Loucy (cell line): ENCODE data around the gene BACE2.
A peak's percentile ranks its signal among the peaks of the same experiment; 100 is the strongest.

Experiments
- H2AFZ ChIP-seq: fragments of 200-600 bp; sonication (generic); 2 replicates; pipeline ENCODE4 v1.6.0; 2016; ENCODE audit warnings: antibody characterized with exemption, mild to moderate bottlenecking, low read length, moderate library complexity
- H3F3A ChIP-seq: fragments of 200-600 bp; 2 replicates; pipeline ENCODE4 v1.6.0; 2016; ENCODE audit warnings: antibody characterized with exemption, low read depth, mild to moderate bottlenecking
- H3K27me3 ChIP-seq: fragments of 200-600 bp; sonication (generic); 2 replicates; pipeline ENCODE4 v1.6.1; 2014; ENCODE audit warnings: low read length, mild to moderate bottlenecking; ENCODE audit not compliant: insufficient read depth, poor library complexity, severe bottlenecking
- H3K36me3 ChIP-seq: fragments of 200-600 bp; sonication (generic); 2 replicates; pipeline ENCODE4 v1.6.1; 2016; ENCODE audit warnings: low read length; ENCODE audit not compliant: insufficient read depth
- H3K4me1 ChIP-seq: fragments of 200-600 bp; sonication (generic); 2 replicates; pipeline ENCODE4 v1.5.1; 2014; ENCODE audit warnings: low read length, mild to moderate bottlenecking; ENCODE audit not compliant: insufficient read depth, poor library complexity, severe bottlenecking
- H3K4me2 ChIP-seq: fragments of 200-600 bp; sonication (generic); 2 replicates; pipeline ENCODE4 v1.6.0; 2014; ENCODE audit warnings: antibody characterized with exemption, low read length, low read depth, mild to moderate bottlenecking; ENCODE audit not compliant: poor library complexity, severe bottlenecking
- H3K4me3 ChIP-seq: fragments of 200-600 bp; sonication (generic); 2 replicates; pipeline ENCODE4 v1.5.1; 2014; ENCODE audit warnings: low read length, mild to moderate bottlenecking, mixed read lengths; ENCODE audit not compliant: poor library complexity, severe bottlenecking
- H3K79me2 ChIP-seq: fragments of 200-600 bp; sonication (generic); 2 replicates; pipeline ENCODE4 v1.6.1; 2014; ENCODE audit warnings: low read length; ENCODE audit not compliant: insufficient read depth
- H3K9ac ChIP-seq: fragments of 200-600 bp; sonication (generic); 2 replicates; pipeline ENCODE4 v1.6.0; 2014; ENCODE audit warnings: mild to moderate bottlenecking, low read depth, low read length, moderate library complexity; ENCODE audit not compliant: poor library complexity, severe bottlenecking
- H3K9me2 ChIP-seq: fragments of 200-600 bp; sonication (generic); replicated peaks from 2 replicates; pipeline ENCODE4 v1.6.1; 2016; ENCODE audit warnings: low read depth, low read length, mixed read lengths
- H3K9me3 ChIP-seq: fragments of 200-600 bp; sonication (generic); 2 replicates; pipeline ENCODE4 v1.6.1; 2014; ENCODE audit warnings: mild to moderate bottlenecking, antibody characterized with exemption, low read length, low read depth; ENCODE audit not compliant: insufficient read depth
- H4K20me1 ChIP-seq: fragments of 200-600 bp; sonication (generic); 2 replicates; pipeline ENCODE4 v1.6.0; 2014; ENCODE audit warnings: antibody characterized with exemption, low read length, mild to moderate bottlenecking; ENCODE audit not compliant: insufficient read depth, poor library complexity, severe bottlenecking
- EZH2phosphoT487 ChIP-seq: fragments of 200-600 bp; IDR thresholded peaks from 2 replicates; pipeline ENCODE4 v1.6.1; 2018; ENCODE audit warnings: antibody characterized with exemption, mild to moderate bottlenecking, moderate library complexity, borderline replicate concordance
- TF ChIP-seq, protein P1 (sequence below): fragments of 200-600 bp; sonication (generic); conservative IDR thresholded peaks from 2 replicates; pipeline ENCODE4 v1.5.1; 2014; ENCODE audit warnings: mild to moderate bottlenecking, antibody characterized with exemption, low read length

The BACE2 gene

DNA sequence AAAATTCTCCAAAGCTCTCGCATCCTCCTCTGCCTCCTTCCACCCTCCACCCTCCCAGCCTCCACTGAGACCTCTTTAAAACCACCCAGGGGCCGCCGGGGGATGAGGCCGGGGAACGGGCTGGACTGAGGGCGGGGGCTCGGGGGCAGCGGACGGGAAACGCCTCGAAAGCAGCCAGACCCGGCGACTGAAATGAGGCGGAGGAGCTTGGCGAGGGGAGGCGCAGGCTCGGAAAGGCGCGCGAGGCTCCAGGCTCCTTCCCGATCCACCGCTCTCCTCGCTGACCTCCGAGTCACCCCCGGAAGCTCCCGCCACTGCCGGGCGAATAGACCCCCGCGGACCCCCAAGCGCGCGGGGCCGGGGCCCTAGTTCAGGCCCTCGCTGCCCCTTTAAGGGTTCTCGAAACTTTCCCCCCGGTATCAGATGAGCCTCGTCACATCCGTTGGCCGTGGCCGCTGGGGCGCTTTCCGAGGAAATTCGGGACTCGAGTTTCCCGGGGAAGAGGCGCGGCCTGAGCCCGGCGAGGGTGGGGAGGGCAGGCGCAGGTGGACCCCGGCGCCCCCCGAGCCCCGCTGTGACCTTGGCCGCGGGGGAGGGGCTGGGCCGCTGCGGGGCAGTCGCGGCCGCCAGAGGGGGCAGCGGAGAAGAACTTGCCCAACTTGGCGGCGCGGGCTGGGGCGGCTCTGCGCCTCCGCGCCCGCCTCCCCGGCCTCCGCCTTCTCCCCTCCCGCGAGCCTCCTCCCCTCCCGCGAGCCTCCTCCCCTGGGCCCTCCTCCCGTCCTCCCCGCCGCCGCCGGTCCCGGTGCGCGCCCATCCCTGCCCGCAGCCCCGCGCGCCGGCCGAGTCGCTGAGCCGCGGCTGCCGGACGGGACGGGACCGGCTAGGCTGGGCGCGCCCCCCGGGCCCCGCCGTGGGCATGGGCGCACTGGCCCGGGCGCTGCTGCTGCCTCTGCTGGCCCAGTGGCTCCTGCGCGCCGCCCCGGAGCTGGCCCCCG lies at the start of gene BACE2:
TSS of gene BACE2 (plus strand) at position 813 of the 995 bp plus-strand sequence. CDS start at position 917, 104 bp downstream.
- Histone ChIP-seq H3K4me3 (peak within 1 kb of the TSS; percentile 82), H2AFZ (peak within 1 kb of the TSS; percentile 89), H4K20me1 (peaks cover 8% of the 10 kb centered on the region), H3K4me2 (peak within 1 kb of the TSS; percentile 92), H3K36me3 (no peaks in the 10 kb centered on the region), H3K9me2 (no peaks in the 10 kb centered on the region), H3K27me3 (no peaks in the 10 kb centered on the region), H3F3A (0 out of 2 replicates have a peak, but pooled peaks cover 4% of the 10 kb centered on the region), H3K79me2 (peaks cover 18% of the 10 kb centered on the region; the same call in 1 of the 2 replicates), H3K9me3 (no peaks in the 10 kb centered on the region), H3K4me1 (peaks cover 37% of the 10 kb centered on the region), H3K9ac (peak within 1 kb of the TSS; percentile 74)
- TF ChIP-seq, protein P1, sequence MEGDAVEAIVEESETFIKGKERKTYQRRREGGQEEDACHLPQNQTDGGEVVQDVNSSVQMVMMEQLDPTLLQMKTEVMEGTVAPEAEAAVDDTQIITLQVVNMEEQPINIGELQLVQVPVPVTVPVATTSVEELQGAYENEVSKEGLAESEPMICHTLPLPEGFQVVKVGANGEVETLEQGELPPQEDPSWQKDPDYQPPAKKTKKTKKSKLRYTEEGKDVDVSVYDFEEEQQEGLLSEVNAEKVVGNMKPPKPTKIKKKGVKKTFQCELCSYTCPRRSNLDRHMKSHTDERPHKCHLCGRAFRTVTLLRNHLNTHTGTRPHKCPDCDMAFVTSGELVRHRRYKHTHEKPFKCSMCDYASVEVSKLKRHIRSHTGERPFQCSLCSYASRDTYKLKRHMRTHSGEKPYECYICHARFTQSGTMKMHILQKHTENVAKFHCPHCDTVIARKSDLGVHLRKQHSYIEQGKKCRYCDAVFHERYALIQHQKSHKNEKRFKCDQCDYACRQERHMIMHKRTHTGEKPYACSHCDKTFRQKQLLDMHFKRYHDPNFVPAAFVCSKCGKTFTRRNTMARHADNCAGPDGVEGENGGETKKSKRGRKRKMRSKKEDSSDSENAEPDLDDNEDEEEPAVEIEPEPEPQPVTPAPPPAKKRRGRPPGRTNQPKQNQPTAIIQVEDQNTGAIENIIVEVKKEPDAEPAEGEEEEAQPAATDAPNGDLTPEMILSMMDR: peak; percentile 61
- TF ChIP-seq EZH2phosphoT487: no peak

DNA sequence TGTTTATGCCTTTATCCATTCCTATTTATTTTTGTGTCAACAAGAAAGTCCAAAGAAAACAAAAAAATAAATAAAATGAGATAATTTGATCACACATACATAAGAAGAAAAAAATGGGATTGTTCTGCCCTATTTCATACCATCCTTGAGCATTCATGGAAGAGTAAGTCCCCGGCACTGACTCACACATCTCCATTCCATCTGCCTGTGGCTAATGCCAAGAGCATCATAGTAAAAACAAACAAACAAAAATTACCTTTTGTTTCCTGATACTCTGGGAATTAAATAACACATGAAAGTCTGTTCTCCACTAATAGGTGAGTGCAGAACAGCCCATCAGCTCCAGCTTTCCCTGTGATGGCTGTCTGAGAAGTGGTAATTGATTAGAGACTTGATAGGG lies 48.1 kb upstream of the BACE2 start:
- no peaks in the 10 kb centered on the region for H3K9me2 ChIP-seq
- TF ChIP-seq EZH2phosphoT487: no peak
- TF ChIP-seq, protein P1: no peak
- no peak overlapping the region for H2AFZ ChIP-seq
- no peaks in the 10 kb centered on the region for H3K27me3 ChIP-seq
- no peak overlapping the region for H3K4me3 ChIP-seq
- no peaks in the 10 kb centered on the region for H3K36me3 ChIP-seq
- no peaks in the 10 kb centered on the region for H3K79me2 ChIP-seq
- no peaks in the 10 kb centered on the region for H4K20me1 ChIP-seq
- no peaks in the 10 kb centered on the region for H3K9me3 ChIP-seq
- no peak overlapping the region for H3K4me2 ChIP-seq
- H3K9ac ChIP-seq: no peak overlapping the region
- no peaks in the 10 kb centered on the region for H3F3A ChIP-seq
- H3K4me1 ChIP-seq: peaks cover 6% of the 10 kb centered on the region

DNA sequence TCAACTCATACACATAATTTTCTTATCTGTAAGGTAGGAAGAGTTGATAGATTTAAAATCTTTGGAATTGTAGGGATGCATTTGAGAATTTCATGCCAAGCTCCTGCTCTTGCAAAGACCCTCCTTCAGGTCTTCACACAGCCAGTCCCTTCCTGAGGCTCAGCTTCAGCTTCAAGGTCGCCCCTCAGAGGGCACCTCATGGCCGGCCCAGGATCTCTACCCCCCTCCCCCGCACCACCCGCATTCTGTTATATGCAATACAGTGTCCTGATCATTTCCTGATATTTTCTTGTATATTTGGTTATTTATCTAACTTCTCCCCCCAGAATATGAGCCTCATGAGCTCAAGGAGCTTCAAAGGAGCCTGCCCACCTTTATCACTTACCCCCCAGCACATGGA lies 47.0 kb upstream of the BACE2 start:
- Histone ChIP-seq H3K36me3 (no peaks in the 10 kb centered on the region), H3F3A (no peaks in the 10 kb centered on the region), H3K79me2 (no peaks in the 10 kb centered on the region), H3K9ac (no peak overlapping the region), H3K4me2 (no peak overlapping the region), H3K4me1 (peaks cover 6% of the 10 kb centered on the region), H3K27me3 (no peaks in the 10 kb centered on the region), H2AFZ (no peak overlapping the region), H3K9me3 (no peaks in the 10 kb centered on the region), H3K9me2 (no peaks in the 10 kb centered on the region), H4K20me1 (no peaks in the 10 kb centered on the region), H3K4me3 (no peak overlapping the region)
- TF ChIP-seq, protein P1: no peak
- TF ChIP-seq EZH2phosphoT487: no peak
